Measurements from ENCODE around the gene PHACTR1.

PHACTR1 gene

DNA sequence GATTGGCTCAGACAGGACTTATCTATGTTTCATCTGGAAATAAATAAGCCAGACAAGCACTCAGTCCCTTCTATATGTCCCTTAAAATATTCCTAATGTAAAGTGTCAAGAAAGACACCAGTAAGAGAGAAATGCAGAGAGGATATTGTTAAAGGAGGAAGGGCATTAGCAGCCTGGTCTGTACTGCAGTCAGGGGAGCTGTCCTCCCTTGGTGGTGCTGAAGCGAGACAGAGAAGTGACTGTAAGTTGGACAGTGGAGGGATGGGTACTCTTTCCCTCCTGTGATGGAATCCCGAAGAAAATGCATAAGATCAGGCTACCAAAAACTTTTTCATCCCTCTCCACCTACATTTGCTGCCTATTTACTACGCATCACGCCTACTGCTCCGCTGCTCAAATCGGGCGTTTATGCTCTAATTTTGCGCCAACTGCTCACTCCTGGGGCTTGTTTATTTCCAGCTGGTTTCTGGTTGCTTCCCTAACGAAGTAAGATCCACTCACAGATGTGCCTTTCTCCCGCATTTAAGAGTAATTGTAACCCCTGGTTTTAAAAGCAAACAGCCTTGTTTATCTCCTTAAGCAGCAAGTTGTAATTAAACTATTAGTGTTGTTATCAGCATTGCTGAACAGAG, 35.2 kb downstream of the PHACTR1 start:
- Histone ChIP-seq H3K9me3 (ENCODE audit: low read length) (no peaks in the 10 kb centered on the region), H3K4me1 (ENCODE audit: insufficient read depth, low read length, severe bottlenecking) (no peaks in the 10 kb centered on the region), H3K9ac (ENCODE audit: low read length) (no peak overlapping the region), H3K36me3 (ENCODE audit: insufficient read depth, low read length) (no peaks in the 10 kb centered on the region), H3K27ac (ENCODE audit: low read depth, low read length, poor library complexity, severe bottlenecking) (no peak overlapping the region), H3K27me3 (ENCODE audit: insufficient read depth, low read length) (no peaks in the 10 kb centered on the region), H4K20me1 (ENCODE audit: insufficient read depth, low read length) (no peaks in the 10 kb centered on the region), H3F3A (ENCODE audit: insufficient read depth, low read length) (no peaks in the 10 kb centered on the region), H3K4me2 (ENCODE audit: low read length) (no peak overlapping the region), H3K79me2 (ENCODE audit: insufficient read depth, low read length) (no peaks in the 10 kb centered on the region), H2AFZ (ENCODE audit: low read length) (no peak overlapping the region), H3K9me2 (ENCODE audit: low read depth, low read length) (no peaks in the 10 kb centered on the region), H3K4me3 (ENCODE audit: low read depth, low read length, poor library complexity, severe bottlenecking) (no peak overlapping the region)
- TF ChIP-seq CTCF (IDR thresholded peaks at IDR 0.05; ENCODE audit: low read length) (no peak), EZH2 (IDR thresholded peaks at IDR 0.05; ENCODE audit: borderline replicate concordance, low read length) (no peak)

GRCh38 chr6:12753036-12753435, 36.5 kb downstream of the PHACTR1 start:
- Histone ChIP-seq H4K20me1 (ENCODE audit: insufficient read depth, low read length) (no peaks in the 10 kb centered on the region), H2AFZ (ENCODE audit: low read length) (no peak overlapping the region), H3K27ac (ENCODE audit: low read depth, low read length, poor library complexity, severe bottlenecking) (no peak overlapping the region), H3K36me3 (ENCODE audit: insufficient read depth, low read length) (no peaks in the 10 kb centered on the region), H3K4me1 (ENCODE audit: insufficient read depth, low read length, severe bottlenecking) (no peaks in the 10 kb centered on the region), H3K9me2 (ENCODE audit: low read depth, low read length) (no peaks in the 10 kb centered on the region), H3K4me2 (ENCODE audit: low read length) (no peak overlapping the region), H3K9ac (ENCODE audit: low read length) (no peak overlapping the region), H3K79me2 (ENCODE audit: insufficient read depth, low read length) (no peaks in the 10 kb centered on the region), H3K4me3 (ENCODE audit: low read depth, low read length, poor library complexity, severe bottlenecking) (no peak overlapping the region), H3F3A (ENCODE audit: insufficient read depth, low read length) (no peaks in the 10 kb centered on the region), H3K9me3 (ENCODE audit: low read length) (no peaks in the 10 kb centered on the region), H3K27me3 (ENCODE audit: insufficient read depth, low read length) (no peaks in the 10 kb centered on the region)
- TF ChIP-seq EZH2 (IDR thresholded peaks at IDR 0.05; ENCODE audit: borderline replicate concordance, low read length) = no peak
- TF ChIP-seq CTCF (IDR thresholded peaks at IDR 0.05; ENCODE audit: low read length) = no peak

GRCh38 chr6:12760226-12760625, 43.7 kb downstream of the PHACTR1 start:
- H3K27me3 ChIP-seq (ENCODE audit: insufficient read depth, low read length) = no peaks in the 10 kb centered on the region
- no peaks in the 10 kb centered on the region for H3K9me2 ChIP-seq (ENCODE audit: low read depth, low read length)
- no peaks in the 10 kb centered on the region for H3F3A ChIP-seq (ENCODE audit: insufficient read depth, low read length)
- no peak overlapping the region for H3K4me2 ChIP-seq (ENCODE audit: low read length)
- TF ChIP-seq EZH2 (IDR thresholded peaks at IDR 0.05; ENCODE audit: borderline replicate concordance, low read length) (no peak), CTCF (IDR thresholded peaks at IDR 0.05; ENCODE audit: low read length) (no peak)
- H2AFZ ChIP-seq (ENCODE audit: low read length) = no peak overlapping the region
- no peaks in the 10 kb centered on the region for H3K4me1 ChIP-seq (ENCODE audit: insufficient read depth, low read length, severe bottlenecking)
- no peak overlapping the region for H3K4me3 ChIP-seq (ENCODE audit: low read depth, low read length, poor library complexity, severe bottlenecking)
- H3K79me2 ChIP-seq (ENCODE audit: insufficient read depth, low read length) = no peaks in the 10 kb centered on the region
- H3K9me3 ChIP-seq (ENCODE audit: low read length) = no peaks in the 10 kb centered on the region
- no peak overlapping the region for H3K27ac ChIP-seq (ENCODE audit: low read depth, low read length, poor library complexity, severe bottlenecking)
- H4K20me1 ChIP-seq (ENCODE audit: insufficient read depth, low read length) = no peaks in the 10 kb centered on the region
- H3K36me3 ChIP-seq (ENCODE audit: insufficient read depth, low read length) = no peaks in the 10 kb centered on the region
- H3K9ac ChIP-seq (ENCODE audit: low read length) = no peak overlapping the region

Measured in OCI-LY1 (cell line).